Activated naive CD8-positive, alpha-beta T cell treated with anti-CD3 and anti-CD28 coated beads, Interleukin-2, amount 50 U/mL, for 16 hours (primary cell): ENCODE measurements around the gene LRRC25.
A peak's percentile ranks its signal among the peaks of the same experiment; 100 is the strongest.
"Not testable (repeated sequence)": the region's sequence is repeated elsewhere in the genome, so short reads cannot be mapped to it uniquely, and the experiment has no call there.

Experiments
- DNase-seq: peaks from one replicate; pipeline ENCODE4 v3.0.0-alpha.2; 2020; ENCODE audit warnings: low read depth, low spot score

Gene LRRC25

GRCh38 chr19:18405754-18406153 is 8.3 kb upstream of the LRRC25 start:
- DNase-seq: not testable (repeated sequence)

- not testable (repeated sequence) for DNase-seq
Measured at GRCh38 chr19:18402455-18403248, 5.2 kb upstream of the LRRC25 start.

GRCh38 chr19:18401580-18402112 is 4.2 kb upstream of the LRRC25 start:
- DNase-seq: no peak

- DNase-seq: no peak
Measured at GRCh38 chr19:18399008-18399407, 1.6 kb upstream of the LRRC25 start.

GRCh38 chr19:18396471-18397241 is 766 bp downstream of the LRRC25 start:
- DNase-seq: no peak

GRCh38 chr19:18393836-18394235 is 3.6 kb downstream of the LRRC25 start:
- DNase-seq: no peak

GRCh38 chr19:18392926-18393325 is 4.5 kb downstream of the LRRC25 start:
- no peak for DNase-seq

- DNase-seq: no peak
Measured at GRCh38 chr19:18392417-18392816, 5.0 kb downstream of the LRRC25 start.

- no peak for DNase-seq
Measured at GRCh38 chr19:18391509-18392075, 5.8 kb downstream of the LRRC25 start.

GRCh38 chr19:18390065-18390907 is 7.1 kb downstream of the LRRC25 start:
- no peak for DNase-seq

- no peak for DNase-seq
Measured at GRCh38 chr19:18389726-18390064, 7.7 kb downstream of the LRRC25 start.

GRCh38 chr19:18388960-18389725 is 8.3 kb downstream of the LRRC25 start:
- DNase-seq: no peak

GRCh38 chr19:18388100-18388959 is 9.1 kb downstream of the LRRC25 start:
- DNase-seq: peak; percentile 50

- DNase-seq: no peak
Measured at GRCh38 chr19:18386543-18387271, 10.7 kb downstream of the LRRC25 start.

GRCh38 chr19:18385675-18386542 is 11.5 kb downstream of the LRRC25 start, which contains the start of gene GDF15:
TSS of gene GDF15 (plus strand) at chr19:18386158. CDS start at chr19:18386190, 32 bp downstream.
- no peak for DNase-seq

GRCh38 chr19:18385359-18385674 is 12.1 kb downstream of the LRRC25 start:
- DNase-seq: no peak

- DNase-seq: no peak
Measured at GRCh38 chr19:18384775-18385174, 12.6 kb downstream of the LRRC25 start.

GRCh38 chr19:18383622-18384021 is 13.8 kb downstream of the LRRC25 start:
- DNase-seq: not testable (repeated sequence)
